Erythroblast (primary cell): ENCODE results near the gene SLC39A13.

Experiments used
- GATA1 ChIP-seq: IDR thresholded peaks from 2 replicates; pipeline ENCODE4 v1.6.1; 2011; ENCODE audit warnings: low read depth, mild to moderate bottlenecking, control low read depth, low read length, moderate library complexity
- POLR2A ChIP-seq: IDR thresholded peaks from 2 replicates; pipeline ENCODE4 v1.6.1; 2011; ENCODE audit warnings: mild to moderate bottlenecking, low read length

- TF ChIP-seq POLR2A (no peak), GATA1 (no peak)
These were observed 22.1 kb downstream of the SLC39A13 start for GRCh38 chr11:47430524-47430923.
